A549 (cell line): Measurements from ENCODE around the gene TRIM45. TPM values are rescaled to one million over a fixed set of nuclear protein-coding genes. Genes with fewer than 3 reads are reported as not detected.

ENCODE experiments used
- ATAC-seq, 2 experiments: fragments of 200-7000 bp in 1 of 2; fragments of >200 bp in 1 of 2; cut with Nextera tagmentation in 1 of 2; cut with Tn5 transposase in 1 of 2; 3 replicates each; pipeline versions ENCODE4 v1.8.0 to v1.9.1; 2018 to 2020; ENCODE audit warnings: mild to moderate bottlenecking in 1 of 2, moderate library complexity in 1 of 2
- CTCF ChIA-PET: fragments of 300-600 bp; sonication (Branson Sonifier 250); formaldehyde crosslinking; extraction: SDS; loops from one replicate; lab custom pipeline; 2021; ENCODE audit warnings: antibody characterized with exemption, inconsistent platforms; lab: Yijun Ruan, JAX
- POLR2A ChIA-PET: fragments of 350-600 bp; formaldehyde crosslinking; extraction: SDS; loops from one replicate; lab custom pipeline; 2021; ENCODE audit warnings: antibody characterized with exemption, inconsistent platforms; lab: Yijun Ruan, JAX
- DNase-seq, 2 experiments: peaks; one replicate each; pipeline versions ENCODE4 v3.0.0 to v3.0.0-alpha.2; 2011 to 2016; ENCODE audit warnings: low read depth in 1 of 2, low spot score in 1 of 2
- FAIRE-seq: peaks from 2 replicates; lab custom pipeline; 2011; peaks lifted over from hg19 to GRCh38; lab: Jason Lieb, UNC
- H3K27ac ChIP-seq, 2 experiments: fragments of >200 bp; sonication (Bioruptor Twin); formaldehyde crosslinking; 3 replicates each; pipeline ENCODE4 v1.5.1; 2016 to 2017
- H3K4me1 ChIP-seq: fragments of >200 bp; sonication (Bioruptor Twin); formaldehyde crosslinking; 3 replicates; pipeline ENCODE4 v1.6.1; 2016
- H3K4me2 ChIP-seq: fragments of >200 bp; sonication (Bioruptor Twin); formaldehyde crosslinking; 3 replicates; pipeline ENCODE4 v1.6.1; 2016
- H3K4me3 ChIP-seq: fragments of >200 bp; sonication (Bioruptor Twin); formaldehyde crosslinking; 3 replicates; pipeline ENCODE4 v1.5.1; 2016
- H3K9me3 ChIP-seq: fragments of >200 bp; sonication (Bioruptor Twin); formaldehyde crosslinking; 3 replicates; pipeline ENCODE4 v1.6.1; 2016
- ATOH8 ChIP-seq: fragments of 250-450 bp; sonication (Bioruptor Pico); IDR thresholded peaks from 2 replicates; pipeline ENCODE4 v1.5.0; 2020; ENCODE audit warnings: low read depth, mild to moderate bottlenecking, moderate library complexity
- BHLHE40 ChIP-seq: IDR thresholded peaks from 2 replicates; pipeline ENCODE4 v1.6.1; 2012; ENCODE audit warnings: low read depth, low read length, inconsistent platforms
- CBX8 ChIP-seq: fragments of 200-600 bp; sonication (generic); IDR thresholded peaks from 2 replicates; pipeline ENCODE4 v1.6.1; 2016
- CHD2 ChIP-seq: fragments of 150-350 bp; IDR thresholded peaks from 2 replicates; pipeline ENCODE4 v1.6.1; 2014; ENCODE audit warnings: low read length; ENCODE audit not compliant: partially characterized antibody
- CTCF ChIP-seq: fragments of >200 bp; sonication (Bioruptor Twin); formaldehyde crosslinking; IDR thresholded peaks from 3 replicates; pipeline ENCODE4 v1.5.1; 2016
- E2F6 ChIP-seq: IDR thresholded peaks from 2 replicates; pipeline ENCODE4 v1.6.1; 2012; ENCODE audit warnings: low read depth, borderline replicate concordance
- EHF ChIP-seq: fragments of 250-450 bp; sonication (Bioruptor Pico); IDR thresholded peaks from 2 replicates; pipeline ENCODE4 v1.5.0; 2020; ENCODE audit warnings: mild to moderate bottlenecking
- EHMT2 ChIP-seq: fragments of 200-600 bp; sonication (generic); IDR thresholded peaks from 2 replicates; pipeline ENCODE4 v1.6.1; 2016; ENCODE audit warnings: antibody characterized with exemption, low read depth, mild to moderate bottlenecking, moderate library complexity
- FOSB ChIP-seq: fragments of 250-450 bp; sonication (Bioruptor Pico); IDR thresholded peaks from 2 replicates; pipeline ENCODE4 v1.5.0; 2020; ENCODE audit warnings: mild to moderate bottlenecking, moderate library complexity
- FOXS1 ChIP-seq: fragments of 250-450 bp; sonication (Bioruptor Pico); IDR thresholded peaks from 2 replicates; pipeline ENCODE4 v1.5.0; 2020; ENCODE audit warnings: mild to moderate bottlenecking, moderate library complexity
- HES2 ChIP-seq: fragments of >200 bp; sonication (Bioruptor Twin); formaldehyde crosslinking; IDR thresholded peaks from 2 replicates; pipeline ENCODE4 v1.6.1; 2016
- HOXB13 ChIP-seq: fragments of 250-450 bp; sonication (Bioruptor Pico); IDR thresholded peaks from 2 replicates; pipeline ENCODE4 v1.5.0; 2020; ENCODE audit warnings: low read depth, mild to moderate bottlenecking, moderate library complexity
- JUN ChIP-seq, 2 experiments: fragments of >200 bp; sonication (Bioruptor Twin); formaldehyde crosslinking; IDR thresholded peaks; 2 replicates in 1 of 2; 3 replicates in 1 of 2; pipeline ENCODE4 v1.6.1; 2016 to 2017
- JUNB ChIP-seq: fragments of >200 bp; sonication (Bioruptor Twin); formaldehyde crosslinking; IDR thresholded peaks from 2 replicates; pipeline ENCODE4 v1.6.1; 2016
- KDM1A ChIP-seq: fragments of 200-600 bp; sonication (generic); IDR thresholded peaks from 2 replicates; pipeline ENCODE4 v1.6.1; 2016; ENCODE audit warnings: low read depth, mild to moderate bottlenecking
- KDM5A ChIP-seq: fragments of 200-600 bp; sonication (generic); IDR thresholded peaks from 2 replicates; pipeline ENCODE4 v1.6.1; 2016; ENCODE audit warnings: antibody characterized with exemption, mild to moderate bottlenecking
- MAFK ChIP-seq: fragments of 450-650 bp; IDR thresholded peaks from 2 replicates; pipeline ENCODE4 v1.6.1; 2014; ENCODE audit not compliant: partially characterized antibody
- MAX ChIP-seq: IDR thresholded peaks from 2 replicates; pipeline ENCODE4 v1.6.1; 2012
- MAZ ChIP-seq: fragments of 150-350 bp; IDR thresholded peaks from 2 replicates; pipeline ENCODE4 v1.6.1; 2014; ENCODE audit warnings: antibody characterized with exemption, low read depth, low read length, borderline replicate concordance
- NPAS2 ChIP-seq: fragments of 250-450 bp; sonication (Bioruptor Pico); IDR thresholded peaks from 2 replicates; pipeline ENCODE4 v1.8.0; 2022; ENCODE audit warnings: mild to moderate bottlenecking, moderate library complexity, borderline replicate concordance
- NR3C1 ChIP-seq: fragments of >200 bp; sonication (Bioruptor Twin); formaldehyde crosslinking; IDR thresholded peaks from 3 replicates; pipeline ENCODE4 v1.6.1; 2017
- RAD21 ChIP-seq, 2 experiments: fragments of >200 bp in 1 of 2; sonication (Bioruptor Twin) in 1 of 2; formaldehyde crosslinking in 1 of 2; IDR thresholded peaks in 1 of 2; conservative IDR thresholded peaks in 1 of 2; 2 replicates in 1 of 2; 3 replicates in 1 of 2; pipeline ENCODE4 v1.6.1; 2012 to 2018; ENCODE audit warnings: inconsistent platforms in 1 of 2
- RARB ChIP-seq: fragments of 250-450 bp; sonication (Bioruptor Pico); IDR thresholded peaks from 2 replicates; pipeline ENCODE4 v1.8.0; 2021; ENCODE audit warnings: mild to moderate bottlenecking, moderate library complexity
- RFX5 ChIP-seq: fragments of 450-650 bp; IDR thresholded peaks from 2 replicates; pipeline ENCODE4 v1.7.1; 2014; ENCODE audit warnings: antibody characterized with exemption, mild to moderate bottlenecking, moderate library complexity
- SMC3 ChIP-seq: fragments of >200 bp; sonication (Bioruptor Twin); formaldehyde crosslinking; IDR thresholded peaks from 3 replicates; pipeline ENCODE4 v1.6.1; 2018; ENCODE audit warnings: inconsistent platforms
- TP53 ChIP-seq: fragments of 250-450 bp; sonication (Bioruptor Pico); IDR thresholded peaks from 2 replicates; pipeline ENCODE4 v1.5.0; 2021; ENCODE audit warnings: mild to moderate bottlenecking, moderate library complexity
- ZC3H11A ChIP-seq: fragments of 450-650 bp; IDR thresholded peaks from 2 replicates; pipeline ENCODE4 v1.6.1; 2014; ENCODE audit warnings: antibody characterized with exemption, mild to moderate bottlenecking
- ZSCAN20 ChIP-seq: fragments of 250-450 bp; sonication (Bioruptor Pico); IDR thresholded peaks from 2 replicates; pipeline ENCODE4 v1.8.0; 2022; ENCODE audit warnings: mild to moderate bottlenecking, moderate library complexity
- WGBS: methylation state at CpG from one replicate; pipeline ENCODE4 v1.1.6; 2017; ENCODE audit errors: missing lambda C conversion rate; 5-methylcytosine and 5-hydroxymethylcytosine counted together
- polyA plus RNA-seq, 4 experiments: library from polyadenylated mRNA; depleted of rRNA in 3 of 4; stranded (reverse); fragments of >200 nt; fragmentation: RNase III in 1 of 4; extraction: RNeasy Plus Mini Kit Qiagen cat#74134 plus additional on column Dnase treatment in 1 of 4; gene quantifications; 2 replicates in 3 of 4; 3 replicates in 1 of 4; pipeline ENCODE4 v1.2.3, GENCODE V29; 2011 to 2017
- TF ChIP-seq, protein P1 (sequence below): fragments of >200 bp; sonication (Bioruptor Twin); formaldehyde crosslinking; IDR thresholded peaks from 3 replicates; pipeline ENCODE4 v1.6.1; 2016

The TRIM45 gene
- polyA plus RNA-seq, 2 of the 4 experiments (the other 2 are of a cell fraction): 3.0 to 3.4 TPM

DNA sequence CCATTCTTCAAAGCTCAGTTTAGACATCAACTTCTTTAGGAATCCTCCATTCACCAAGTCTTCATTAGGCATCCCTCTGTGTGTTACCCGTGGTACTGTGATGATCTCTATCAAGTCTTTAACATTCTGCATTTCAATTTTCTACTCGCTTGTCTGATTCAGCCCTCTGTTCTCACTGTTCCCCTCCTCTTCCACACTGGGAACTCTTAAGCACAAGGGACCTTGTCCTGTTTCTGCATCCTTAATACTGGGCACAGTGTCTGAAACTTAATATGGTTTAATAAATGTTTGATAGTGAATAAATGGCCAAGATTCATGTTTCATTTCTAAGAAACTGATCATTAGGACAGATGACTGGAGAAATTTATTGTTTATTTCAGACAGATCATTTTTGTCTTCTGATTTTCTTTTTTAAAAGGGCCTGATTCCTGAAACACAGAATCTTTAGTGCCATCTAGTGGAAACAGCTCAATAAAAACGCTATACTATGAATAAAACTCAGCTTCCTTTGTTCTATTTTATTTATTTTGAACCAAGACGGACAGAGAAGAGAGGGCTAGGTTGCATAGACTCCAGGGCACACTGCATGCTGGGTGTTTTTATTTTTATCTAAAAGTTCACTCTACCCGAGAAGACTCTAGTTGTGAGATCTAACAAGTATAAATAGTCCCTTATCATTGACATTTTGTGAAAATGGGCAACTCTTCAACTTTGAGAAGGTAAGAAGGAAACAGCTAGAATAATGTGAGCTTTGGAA lies 7.0 kb upstream of the TRIM45 start:
- Histone ChIP-seq H3K27ac (peak overlapping the region in 1 of 2 experiments; percentile 44; a peak in 1 of 6 replicates), H3K4me1 (peaks cover 4% of the 10 kb centered on the region; the same call in 1 of the 3 replicates), H3K4me2 (peak overlapping the region; percentile 55), H3K4me3 (no peak overlapping the region), H3K9me3 (no peaks in the 10 kb centered on the region)
- ChIA-PET POLR2A (no interaction called here), CTCF (interaction anchor here (0.7 to 4.0 kb wide), 29 partner anchors 10 to 406 kb away, joined by 3 to 52 read pairs (median 4); partner anchors contain the start of genes TTF2 and VTCN1)
- peak in 1 of 2 experiments; percentile 68; a peak in 3 of 6 replicates for ATAC-seq
- TF ChIP-seq CTCF (peak; percentile 54), EHF (CRISPR knock-in tag) (no peak), FOXS1 (CRISPR knock-in tag) (no peak), MAX (no peak), ATOH8 (CRISPR knock-in tag) (no peak), RAD21 (conservative IDR thresholded peaks at IDR 0.05 in 1 of 2, IDR thresholded peaks at IDR 0.05 in 1 of 2) (peak; percentile 32 to 46; a peak in 4 of 5 replicates), NPAS2 (no peak), SMC3 (peak; percentile 53; the same call in 2 of the 3 replicates), CHD2 (no peak)
- TF ChIP-seq, protein P1, sequence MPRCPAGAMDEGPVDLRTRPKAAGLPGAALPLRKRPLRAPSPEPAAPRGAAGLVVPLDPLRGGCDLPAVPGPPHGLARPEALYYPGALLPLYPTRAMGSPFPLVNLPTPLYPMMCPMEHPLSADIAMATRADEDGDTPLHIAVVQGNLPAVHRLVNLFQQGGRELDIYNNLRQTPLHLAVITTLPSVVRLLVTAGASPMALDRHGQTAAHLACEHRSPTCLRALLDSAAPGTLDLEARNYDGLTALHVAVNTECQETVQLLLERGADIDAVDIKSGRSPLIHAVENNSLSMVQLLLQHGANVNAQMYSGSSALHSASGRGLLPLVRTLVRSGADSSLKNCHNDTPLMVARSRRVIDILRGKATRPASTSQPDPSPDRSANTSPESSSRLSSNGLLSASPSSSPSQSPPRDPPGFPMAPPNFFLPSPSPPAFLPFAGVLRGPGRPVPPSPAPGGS: no peak
- peak; percentile 22 to 23 for DNase-seq
- no peak for FAIRE-seq
- 22% methylated on average over 5 of the region's 5 CpGs for WGBS

DNA sequence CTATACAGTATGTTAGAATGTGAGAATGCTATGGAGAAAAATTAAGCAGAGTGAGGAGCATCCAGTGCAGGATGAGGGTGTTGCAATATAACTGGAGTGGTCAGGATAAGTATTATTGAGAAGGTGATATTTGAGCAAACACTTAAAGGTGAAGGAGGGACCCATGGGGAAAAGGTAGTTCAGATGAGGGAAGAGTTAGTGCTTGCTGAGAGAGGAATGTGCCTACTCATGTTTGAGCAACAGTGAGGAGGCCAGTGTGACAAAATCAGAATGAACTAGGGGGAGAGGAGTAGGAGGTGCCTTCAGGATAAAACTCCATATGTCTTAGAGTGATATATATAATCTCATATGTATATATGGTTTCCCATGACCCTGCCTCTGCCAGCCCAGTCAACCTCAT lies 6.2 kb upstream of the TRIM45 start:
- CTCF ChIA-PET: interaction anchor here (0.7 to 4.0 kb wide), 17 partner anchors 9 to 390 kb away, joined by 3 to 52 read pairs (median 4); no protein-coding TSS in a partner anchor
- POLR2A ChIA-PET: no interaction called here
- H3K4me2 ChIP-seq: no peak overlapping the region
- H3K9me3 ChIP-seq: no peaks in the 10 kb centered on the region
- peaks cover 4% of the 10 kb centered on the region; the same call in 1 of the 3 replicates for H3K4me1 ChIP-seq
- H3K27ac ChIP-seq: no peak overlapping the region
- ATAC-seq (no peak), DNase-seq (no peak), FAIRE-seq (no peak)
- no peak for TF ChIP-seq NR3C1
- TF ChIP-seq JUN (IDR thresholded peaks at IDR 0.05): no peak
- TF ChIP-seq KDM5A: no peak
- no peak for TF ChIP-seq CBX8
- no peak for TF ChIP-seq ZC3H11A
- no peak for TF ChIP-seq SMC3
- TF ChIP-seq RFX5: no peak
- no peak for TF ChIP-seq HOXB13
- no peak overlapping the region for H3K4me3 ChIP-seq

GRCh38 chr1:117124661-117125060 lies 3.1 kb upstream of the TRIM45 start:
- no peak overlapping the region for H3K4me3 ChIP-seq
- ChIA-PET POLR2A (no interaction called here), CTCF (interaction anchor here (1.0 to 1.8 kb wide), 5 partner anchors 12 to 160 kb away, joined by 3 to 11 read pairs (median 5); partner anchors contain the start of gene TTF2)
- no peaks in the 10 kb centered on the region for H3K9me3 ChIP-seq
- ATAC-seq (no peak), FAIRE-seq (no peak), DNase-seq (no peak)
- peaks cover 9% of the 10 kb centered on the region for H3K4me1 ChIP-seq
- H3K4me2 ChIP-seq: no peak overlapping the region
- 6% methylated on average over 1 of the region's 1 CpG for WGBS
- H3K27ac ChIP-seq: no peak overlapping the region
- TF ChIP-seq KDM1A (no peak), TP53 (CRISPR knock-in tag) (no peak), BHLHE40 (no peak), MAFK (no peak), HES2 (no peak), MAZ (no peak), MAX (no peak), E2F6 (no peak), FOSB (CRISPR knock-in tag) (no peak), ZSCAN20 (no peak), JUNB (no peak), EHMT2 (no peak), RARB (CRISPR knock-in tag) (no peak), ATOH8 (CRISPR knock-in tag) (no peak), CBX8 (no peak)
